Astrocyte (in vitro differentiated cells and primary cell): ENCODE data around the gene IQCN.

ENCODE experiments used
- CTCF ChIP-seq: IDR thresholded peaks from 2 replicates; pipeline ENCODE4 v1.5.1; 2011; ENCODE audit warnings: low read depth, mild to moderate bottlenecking, inconsistent platforms, low read length, moderate library complexity; ENCODE audit not compliant: insufficient read depth
- EZH2 ChIP-seq: IDR thresholded peaks from 2 replicates; pipeline ENCODE4 v1.6.1; 2012; ENCODE audit warnings: mild to moderate bottlenecking, low read length, inconsistent platforms; ENCODE audit not compliant: insufficient read depth

DNA sequence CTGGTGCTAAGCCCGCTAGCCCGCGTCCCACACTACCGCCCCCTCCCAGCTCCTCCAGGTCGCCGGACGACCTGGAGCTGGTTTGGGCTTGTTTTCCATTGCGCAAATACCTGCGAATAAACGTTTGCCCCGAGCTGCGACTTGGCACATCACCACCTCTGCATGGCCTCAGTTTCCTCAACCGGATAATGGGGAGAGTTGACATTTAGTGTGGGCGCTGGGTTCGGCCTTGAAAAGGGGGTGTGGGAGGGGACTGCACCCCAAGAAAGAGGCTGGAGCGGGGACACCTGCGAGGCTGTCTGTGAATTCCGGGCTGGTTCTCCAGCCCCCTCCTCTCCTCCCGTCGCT, 18.2 kb upstream of the IQCN start:
- TF ChIP-seq CTCF (no peak), EZH2 (no peak)
